Measurements from ENCODE around the gene VAV2.
"Not testable (repeated sequence)": the region's sequence is repeated elsewhere in the genome, so short reads cannot be mapped to it uniquely, and the experiment has no call there.

The VAV2 gene

GRCh38 chr9:133968966-133969617 lies 23.0 kb downstream of the VAV2 start:
- no peak for DNase-seq

- no peak for DNase-seq
Observed at GRCh38 chr9:133968428-133968827, 23.7 kb downstream of the VAV2 start.

GRCh38 chr9:133967024-133967741 lies 24.9 kb downstream of the VAV2 start:
- DNase-seq: no peak

- no peak for DNase-seq
Observed at GRCh38 chr9:133964463-133964862, 27.7 kb downstream of the VAV2 start.

- no peak for DNase-seq
Observed at GRCh38 chr9:133963166-133963565, 29.0 kb downstream of the VAV2 start.

GRCh38 chr9:133962341-133962740 lies 29.8 kb downstream of the VAV2 start:
- DNase-seq: no peak

GRCh38 chr9:133961226-133962165 lies 30.6 kb downstream of the VAV2 start:
- no peak for DNase-seq

- no peak for DNase-seq
Observed at GRCh38 chr9:133960568-133961129, 31.5 kb downstream of the VAV2 start.

- DNase-seq: no peak
Observed at GRCh38 chr9:133959966-133960567, 32.1 kb downstream of the VAV2 start.

GRCh38 chr9:133959171-133959570 lies 33.0 kb downstream of the VAV2 start:
- DNase-seq: no peak

GRCh38 chr9:133958756-133959155 lies 33.4 kb downstream of the VAV2 start:
- no peak for DNase-seq

GRCh38 chr9:133957772-133958171 lies 34.4 kb downstream of the VAV2 start:
- not testable (repeated sequence) for DNase-seq

- no peak for DNase-seq
Observed at GRCh38 chr9:133957328-133957727, 34.8 kb downstream of the VAV2 start.

- no peak for DNase-seq
Observed at GRCh38 chr9:133956520-133957076, 35.5 kb downstream of the VAV2 start.

GRCh38 chr9:133955821-133956411 lies 36.2 kb downstream of the VAV2 start:
- no peak for DNase-seq

- no peak for DNase-seq
Observed at GRCh38 chr9:133954862-133955529, 37.1 kb downstream of the VAV2 start.

GRCh38 chr9:133953976-133954709 lies 38.0 kb downstream of the VAV2 start:
- DNase-seq: no peak

- no peak for DNase-seq
Observed at GRCh38 chr9:133953621-133953975, 38.5 kb downstream of the VAV2 start.

- no peak for DNase-seq
Observed at GRCh38 chr9:133952598-133953550, 39.2 kb downstream of the VAV2 start.

GRCh38 chr9:133951265-133951664 lies 40.9 kb downstream of the VAV2 start:
- DNase-seq: no peak

Data from CD4-positive, alpha-beta T cell treated with Interleukin-4 for 4 hours (primary cell).